OCI-LY1 (cell line): ENCODE measurements around the gene TMEM44.

Experiments
- H2AFZ ChIP-seq: fragments of 200-600 bp; sonication (generic), shearing (Covaris generic); 2 replicates; pipeline ENCODE4 v1.6.0; 2014; ENCODE audit warnings: antibody characterized with exemption, mild to moderate bottlenecking, low read length
- H3F3A ChIP-seq: fragments of 200-600 bp; sonication (generic), shearing (Covaris generic); 2 replicates; pipeline ENCODE4 v1.6.0; 2014; ENCODE audit warnings: mild to moderate bottlenecking, antibody characterized with exemption, low read length, moderate library complexity; ENCODE audit not compliant: insufficient read depth
- H3K27ac ChIP-seq: fragments of 200-600 bp; sonication (generic); 2 replicates; pipeline ENCODE4 v1.5.1; 2014; ENCODE audit warnings: low read length, mixed run types, mild to moderate bottlenecking, low read depth; ENCODE audit not compliant: poor library complexity, severe bottlenecking
- H3K27me3 ChIP-seq: fragments of 200-600 bp; sonication (generic); 2 replicates; pipeline ENCODE4 v1.6.0; 2014; ENCODE audit warnings: antibody characterized with exemption, mild to moderate bottlenecking, low read length, moderate library complexity; ENCODE audit not compliant: insufficient read depth
- H3K36me3 ChIP-seq: fragments of 200-600 bp; sonication (generic); 2 replicates; pipeline ENCODE4 v1.6.1; 2014; ENCODE audit warnings: mild to moderate bottlenecking, antibody characterized with exemption, low read length, moderate library complexity, mixed read lengths; ENCODE audit not compliant: insufficient read depth
- H3K4me1 ChIP-seq: fragments of 200-600 bp; sonication (generic); 2 replicates; pipeline ENCODE4 v1.5.1; 2014; ENCODE audit warnings: mild to moderate bottlenecking, low read length, moderate library complexity; ENCODE audit not compliant: insufficient read depth, severe bottlenecking
- H3K4me2 ChIP-seq: fragments of 200-600 bp; sonication (generic), shearing (Covaris generic); 2 replicates; pipeline ENCODE4 v1.6.1; 2014; ENCODE audit warnings: low read length
- H3K4me3 ChIP-seq: fragments of 200-600 bp; sonication (generic); 2 replicates; pipeline ENCODE4 v1.5.1; 2014; ENCODE audit warnings: low read length, low read depth, mild to moderate bottlenecking, mixed read lengths; ENCODE audit not compliant: poor library complexity, severe bottlenecking
- H3K79me2 ChIP-seq: fragments of 200-600 bp; shearing (Covaris generic); 2 replicates; pipeline ENCODE4 v1.6.1; 2016; ENCODE audit warnings: mixed run types, low read length, mixed read lengths; ENCODE audit not compliant: insufficient read depth
- H3K9ac ChIP-seq: fragments of 200-600 bp; sonication (generic), shearing (Covaris generic); 2 replicates; pipeline ENCODE4 v1.6.1; 2014; ENCODE audit warnings: mild to moderate bottlenecking, low read length, mixed read lengths
- H3K9me2 ChIP-seq: fragments of 200-600 bp; sonication (generic), shearing (Covaris generic); 2 replicates; pipeline ENCODE4 v1.6.1; 2014; ENCODE audit warnings: low read depth, mild to moderate bottlenecking, low read length, mixed read lengths
- H3K9me3 ChIP-seq: fragments of 200-600 bp; shearing (Covaris generic); 2 replicates; pipeline ENCODE4 v1.6.1; 2014; ENCODE audit warnings: low read length, mixed read lengths
- H4K20me1 ChIP-seq: fragments of 200-600 bp; sonication (generic), shearing (Covaris generic); 2 replicates; pipeline ENCODE4 v1.6.0; 2016; ENCODE audit warnings: mild to moderate bottlenecking, low read length; ENCODE audit not compliant: insufficient read depth
- EZH2 ChIP-seq: fragments of 200-600 bp; sonication (generic), shearing (Covaris generic); IDR thresholded peaks from 2 replicates; pipeline ENCODE4 v1.8.0; 2017; ENCODE audit warnings: borderline replicate concordance, mixed run types, mild to moderate bottlenecking, antibody characterized with exemption, low read length, moderate library complexity, mixed read lengths
- TF ChIP-seq, protein P1 (sequence below): fragments of 200-600 bp; sonication (generic), shearing (Covaris generic); IDR thresholded peaks from 2 replicates; pipeline ENCODE4 v1.5.1; 2017; ENCODE audit warnings: mild to moderate bottlenecking, antibody characterized with exemption, low read length, moderate library complexity, mixed read lengths

The TMEM44 gene

GRCh38 chr3:194565597-194566190, 67.5 kb downstream of the TMEM44 start:
- no peak overlapping the region for H2AFZ ChIP-seq

DNA sequence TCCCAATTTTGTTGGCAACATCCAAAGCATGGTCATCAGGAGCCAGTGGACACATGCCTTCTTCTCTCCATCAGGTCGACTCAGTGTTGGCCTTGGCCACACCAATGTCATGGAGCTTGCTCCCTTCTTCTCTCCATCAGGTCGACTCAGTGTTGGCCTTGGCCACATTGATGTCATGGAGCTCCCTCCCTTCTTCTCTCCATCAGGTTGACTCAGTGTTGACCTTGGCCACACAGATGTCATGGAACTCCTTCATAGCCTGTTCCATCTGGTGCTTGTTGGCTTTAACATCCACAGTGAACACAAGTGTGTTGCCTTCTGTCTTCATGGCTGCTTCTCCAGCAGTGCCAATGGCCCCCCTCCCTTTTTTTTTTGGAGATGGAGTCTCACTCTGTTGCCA, 70.2 kb downstream of the TMEM44 start:
- H3F3A ChIP-seq = no peaks in the 10 kb centered on the region
- no peak overlapping the region for H2AFZ ChIP-seq

More at GRCh38 chr3:194565597-194566190, 67.5 kb downstream of the TMEM44 start:
- H3K4me1 ChIP-seq = no peaks in the 10 kb centered on the region
- no peaks in the 10 kb centered on the region for H3K79me2 ChIP-seq
- H3K9me2 ChIP-seq = no peaks in the 10 kb centered on the region
- no peak overlapping the region for H3K27ac ChIP-seq
- H3K36me3 ChIP-seq = no peaks in the 10 kb centered on the region
- peaks cover 10% of the 10 kb centered on the region for H3K27me3 ChIP-seq
- H3F3A ChIP-seq = no peaks in the 10 kb centered on the region
- H3K4me3 ChIP-seq = no peak overlapping the region
- no peak overlapping the region for H3K9ac ChIP-seq
- no peak for TF ChIP-seq EZH2
- H3K9me3 ChIP-seq = no peaks in the 10 kb centered on the region
- no peaks in the 10 kb centered on the region for H4K20me1 ChIP-seq
- no peak overlapping the region for H3K4me2 ChIP-seq

GRCh38 chr3:194561306-194561974, 71.8 kb downstream of the TMEM44 start:
- Histone ChIP-seq H3K9me2 (no peaks in the 10 kb centered on the region), H3K27ac (no peak overlapping the region), H2AFZ (no peak overlapping the region), H3F3A (no peaks in the 10 kb centered on the region), H3K9me3 (no peaks in the 10 kb centered on the region), H4K20me1 (no peaks in the 10 kb centered on the region), H3K4me2 (no peak overlapping the region), H3K36me3 (no peaks in the 10 kb centered on the region), H3K9ac (no peak overlapping the region), H3K79me2 (no peaks in the 10 kb centered on the region), H3K27me3 (peaks cover 4% of the 10 kb centered on the region; the same call in 1 of the 2 replicates), H3K4me1 (peaks cover 5% of the 10 kb centered on the region), H3K4me3 (no peak overlapping the region)
- TF ChIP-seq, protein P1, sequence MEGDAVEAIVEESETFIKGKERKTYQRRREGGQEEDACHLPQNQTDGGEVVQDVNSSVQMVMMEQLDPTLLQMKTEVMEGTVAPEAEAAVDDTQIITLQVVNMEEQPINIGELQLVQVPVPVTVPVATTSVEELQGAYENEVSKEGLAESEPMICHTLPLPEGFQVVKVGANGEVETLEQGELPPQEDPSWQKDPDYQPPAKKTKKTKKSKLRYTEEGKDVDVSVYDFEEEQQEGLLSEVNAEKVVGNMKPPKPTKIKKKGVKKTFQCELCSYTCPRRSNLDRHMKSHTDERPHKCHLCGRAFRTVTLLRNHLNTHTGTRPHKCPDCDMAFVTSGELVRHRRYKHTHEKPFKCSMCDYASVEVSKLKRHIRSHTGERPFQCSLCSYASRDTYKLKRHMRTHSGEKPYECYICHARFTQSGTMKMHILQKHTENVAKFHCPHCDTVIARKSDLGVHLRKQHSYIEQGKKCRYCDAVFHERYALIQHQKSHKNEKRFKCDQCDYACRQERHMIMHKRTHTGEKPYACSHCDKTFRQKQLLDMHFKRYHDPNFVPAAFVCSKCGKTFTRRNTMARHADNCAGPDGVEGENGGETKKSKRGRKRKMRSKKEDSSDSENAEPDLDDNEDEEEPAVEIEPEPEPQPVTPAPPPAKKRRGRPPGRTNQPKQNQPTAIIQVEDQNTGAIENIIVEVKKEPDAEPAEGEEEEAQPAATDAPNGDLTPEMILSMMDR = no peak

More for the DNA sequence above, 70.2 kb downstream of the TMEM44 start:
- no peaks in the 10 kb centered on the region for H3K79me2 ChIP-seq
- H3K27me3 ChIP-seq = peaks cover 10% of the 10 kb centered on the region
- no peaks in the 10 kb centered on the region for H3K9me2 ChIP-seq
- H3K9ac ChIP-seq = no peak overlapping the region
- H3K36me3 ChIP-seq = no peaks in the 10 kb centered on the region
- no peak overlapping the region for H3K4me3 ChIP-seq
- no peaks in the 10 kb centered on the region for H4K20me1 ChIP-seq
- H3K9me3 ChIP-seq = no peaks in the 10 kb centered on the region
- TF ChIP-seq, protein P1 = no peak
- no peak for TF ChIP-seq EZH2
- no peak overlapping the region for H3K27ac ChIP-seq
- H3K4me2 ChIP-seq = no peak overlapping the region
- no peaks in the 10 kb centered on the region for H3K4me1 ChIP-seq
